ENCODE results near the gene SELENOW.
A peak's percentile ranks its signal among the peaks of the same experiment; 100 is the strongest.
"Not testable (repeated sequence)": the region's sequence is repeated elsewhere in the genome, so short reads cannot be mapped to it uniquely, and the experiment has no call there.

SELENOW gene

GRCh38 chr19:47778049-47778953 is at the start of gene SELENOW:
SELENOW (plus strand) TSS chr19:47778703; CDS start chr19:47778786, 83 bp downstream.
- DNase-seq (ENCODE audit: low read depth in 2 of 2): peak; percentile 54 to 58

DNA sequence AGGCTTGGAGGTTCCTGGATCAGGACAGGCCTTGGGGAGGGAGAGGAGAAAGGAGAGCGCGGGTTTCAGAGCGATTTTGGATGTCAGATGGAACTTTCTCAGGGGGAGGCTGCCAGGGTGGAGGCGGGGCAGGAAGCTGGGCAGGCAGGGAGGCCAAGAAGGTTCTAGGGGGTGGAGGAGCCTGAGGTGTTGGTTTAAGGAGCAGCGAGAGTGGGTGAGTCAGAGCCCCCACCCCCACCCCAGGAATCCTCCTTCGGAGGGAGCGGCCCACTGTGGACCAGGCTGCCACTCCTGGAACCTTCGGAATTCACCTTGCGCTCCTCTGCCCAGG is 49.1 kb upstream of the SELENOW start:
- no peak for DNase-seq (ENCODE audit: low read depth in 2 of 2)

GRCh38 chr19:47729799-47730520 is 48.5 kb upstream of the SELENOW start:
- no peak for DNase-seq (ENCODE audit: low read depth in 2 of 2)

GRCh38 chr19:47730521-47730889 is 48.0 kb upstream of the SELENOW start:
- no peak for DNase-seq (ENCODE audit: low read depth in 2 of 2)

GRCh38 chr19:47730910-47731309 is 47.6 kb upstream of the SELENOW start:
- no peak for DNase-seq (ENCODE audit: low read depth in 2 of 2)

- DNase-seq (ENCODE audit: low read depth in 2 of 2): no peak
Observed at GRCh38 chr19:47735131-47735530, 43.4 kb upstream of the SELENOW start.

DNA sequence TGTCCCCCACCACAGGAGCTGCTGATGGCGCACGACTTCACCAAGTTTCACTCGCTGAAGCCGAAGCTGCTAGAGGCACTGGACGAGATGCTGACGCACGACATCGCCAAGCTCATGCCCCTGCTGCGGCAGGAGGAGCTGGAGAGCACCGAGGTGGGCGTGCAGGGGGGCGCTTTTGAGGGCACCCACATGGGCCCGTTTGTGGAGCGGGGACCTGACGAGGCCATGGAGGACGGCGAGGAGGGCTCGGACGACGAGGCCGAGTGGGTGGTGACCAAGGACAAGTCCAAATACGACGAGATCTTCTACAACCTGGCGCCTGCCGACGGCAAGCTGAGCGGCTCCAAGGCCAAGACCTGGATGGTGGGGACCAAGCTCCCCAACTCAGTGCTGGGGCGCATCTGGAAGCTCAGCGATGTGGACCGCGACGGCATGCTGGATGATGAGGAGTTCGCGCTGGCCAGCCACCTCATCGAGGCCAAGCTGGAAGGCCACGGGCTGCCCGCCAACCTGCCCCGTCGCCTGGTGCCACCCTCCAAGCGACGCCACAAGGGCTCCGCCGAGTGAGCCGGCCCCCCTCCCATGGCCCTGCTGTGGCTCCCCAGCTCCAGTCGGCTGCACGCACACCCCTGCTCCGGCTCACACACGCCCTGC is 37.5 kb upstream of the SELENOW start:
- DNase-seq (ENCODE audit: low read depth in 2 of 2): no peak

GRCh38 chr19:47741544-47742140 is 36.9 kb upstream of the SELENOW start:
- DNase-seq (ENCODE audit: low read depth in 2 of 2): no peak

- DNase-seq (ENCODE audit: low read depth in 2 of 2): no peak
Observed at GRCh38 chr19:47742634-47743033, 35.9 kb upstream of the SELENOW start.

DNA sequence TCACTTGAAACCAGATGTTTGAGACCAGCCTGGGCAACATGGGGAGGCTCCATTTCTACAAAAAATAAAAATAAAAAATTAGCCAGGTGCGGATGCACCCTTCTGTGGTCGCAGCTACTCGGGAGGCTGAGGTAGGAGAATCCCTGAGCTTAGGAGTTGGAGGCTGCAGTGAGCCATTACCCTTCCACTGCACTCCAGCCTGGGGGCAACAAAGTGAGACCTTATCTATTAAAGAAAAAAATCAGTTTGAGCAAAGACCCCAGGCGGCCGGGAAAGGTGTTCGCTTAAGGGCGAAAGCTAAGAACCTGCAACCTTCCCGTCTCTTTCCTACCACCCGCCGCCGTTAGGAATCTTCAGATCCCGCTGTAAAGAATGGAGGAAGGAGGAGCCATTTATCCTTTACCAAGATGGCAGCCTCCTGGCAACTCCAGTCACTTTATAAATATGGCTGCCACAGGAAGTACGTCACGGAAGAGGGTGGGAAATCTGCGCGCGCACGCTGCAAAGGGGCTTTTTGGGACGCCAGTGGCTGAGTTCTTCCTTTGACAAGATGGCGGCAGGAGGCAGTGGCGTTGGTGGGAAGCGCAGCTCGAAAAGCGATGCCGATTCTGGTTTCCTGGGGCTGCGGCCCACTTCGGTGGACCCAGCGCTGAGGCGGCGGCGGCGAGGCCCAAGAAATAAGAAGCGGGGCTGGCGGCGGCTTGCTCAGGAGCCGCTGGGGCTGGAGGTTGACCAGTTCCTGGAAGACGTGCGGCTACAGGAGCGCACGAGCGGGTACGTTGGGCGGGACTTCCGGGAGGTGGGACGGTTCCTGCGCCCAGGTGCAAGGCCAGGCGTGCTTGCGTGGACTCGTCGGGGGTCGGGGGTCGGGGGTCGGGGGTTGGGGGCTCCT is 33.2 kb upstream of the SELENOW start, which contains the start of gene NOP53:
TSS of gene NOP53 (plus strand) at position 537 of the 892 bp plus-strand sequence. CDS start at position 551, 14 bp downstream.
- peak; percentile 95 to 98 for DNase-seq (ENCODE audit: low read depth in 2 of 2)

DNA sequence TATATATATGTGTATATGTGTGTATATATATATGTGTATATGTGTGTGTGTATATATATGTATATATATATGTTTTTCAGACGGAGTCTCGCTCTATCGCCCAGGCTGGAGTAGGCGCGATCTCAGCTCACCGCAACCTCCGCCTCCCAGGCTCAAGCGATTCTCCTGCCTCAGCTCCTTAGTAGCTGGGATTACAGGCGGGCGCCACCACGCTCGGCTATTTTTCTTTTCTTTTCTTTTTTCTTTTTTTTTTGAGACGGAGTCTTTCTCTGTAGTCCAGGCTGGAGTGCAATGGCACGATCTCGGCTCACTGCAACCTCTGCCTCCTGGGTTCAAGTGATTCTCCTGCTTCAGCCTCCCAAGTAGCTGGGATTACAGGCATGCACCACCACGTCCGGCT is 32.4 kb upstream of the SELENOW start:
- DNase-seq (ENCODE audit: low read depth in 2 of 2): not testable (repeated sequence)

DNA sequence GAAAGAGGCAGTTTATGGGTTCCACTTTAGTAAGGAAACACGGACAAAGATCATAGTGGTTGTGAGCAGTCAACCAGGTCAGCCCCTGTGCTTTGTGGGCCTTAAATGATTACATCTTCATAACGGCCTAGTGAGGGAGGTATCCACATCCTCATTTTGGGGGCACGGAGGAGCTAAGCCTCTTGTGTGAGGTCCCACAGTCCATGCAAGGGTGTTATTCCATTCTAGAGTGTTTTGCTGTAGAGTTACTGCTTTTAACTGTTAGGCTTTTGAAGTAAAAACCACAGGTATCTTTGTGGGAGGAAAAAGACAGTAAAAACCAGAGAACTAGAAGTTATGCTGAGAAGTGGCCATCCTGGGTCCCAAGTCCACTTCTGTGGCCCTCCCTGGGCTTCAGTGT is 29.2 kb upstream of the SELENOW start:
- DNase-seq (ENCODE audit: low read depth in 2 of 2): no peak

DNA sequence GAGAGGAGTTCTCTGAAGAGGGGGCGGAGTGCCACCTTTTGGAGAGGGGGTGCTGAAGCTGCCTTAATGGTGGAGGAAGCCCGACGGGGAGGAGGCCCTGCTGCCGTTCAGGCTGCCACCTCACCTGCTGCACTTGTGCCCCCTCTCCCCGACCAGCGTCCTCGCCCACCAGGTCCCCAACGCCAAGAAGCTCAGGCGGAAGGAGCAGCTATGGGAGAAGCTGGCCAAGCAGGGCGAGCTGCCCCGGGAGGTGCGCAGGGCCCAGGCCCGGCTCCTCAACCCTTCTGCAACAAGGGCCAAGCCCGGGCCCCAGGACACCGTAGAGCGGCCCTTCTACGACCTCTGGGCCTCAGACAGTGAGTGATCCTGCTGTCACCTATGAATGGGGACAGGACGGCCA is 27.8 kb upstream of the SELENOW start:
- no peak for DNase-seq (ENCODE audit: low read depth in 2 of 2)

DNA sequence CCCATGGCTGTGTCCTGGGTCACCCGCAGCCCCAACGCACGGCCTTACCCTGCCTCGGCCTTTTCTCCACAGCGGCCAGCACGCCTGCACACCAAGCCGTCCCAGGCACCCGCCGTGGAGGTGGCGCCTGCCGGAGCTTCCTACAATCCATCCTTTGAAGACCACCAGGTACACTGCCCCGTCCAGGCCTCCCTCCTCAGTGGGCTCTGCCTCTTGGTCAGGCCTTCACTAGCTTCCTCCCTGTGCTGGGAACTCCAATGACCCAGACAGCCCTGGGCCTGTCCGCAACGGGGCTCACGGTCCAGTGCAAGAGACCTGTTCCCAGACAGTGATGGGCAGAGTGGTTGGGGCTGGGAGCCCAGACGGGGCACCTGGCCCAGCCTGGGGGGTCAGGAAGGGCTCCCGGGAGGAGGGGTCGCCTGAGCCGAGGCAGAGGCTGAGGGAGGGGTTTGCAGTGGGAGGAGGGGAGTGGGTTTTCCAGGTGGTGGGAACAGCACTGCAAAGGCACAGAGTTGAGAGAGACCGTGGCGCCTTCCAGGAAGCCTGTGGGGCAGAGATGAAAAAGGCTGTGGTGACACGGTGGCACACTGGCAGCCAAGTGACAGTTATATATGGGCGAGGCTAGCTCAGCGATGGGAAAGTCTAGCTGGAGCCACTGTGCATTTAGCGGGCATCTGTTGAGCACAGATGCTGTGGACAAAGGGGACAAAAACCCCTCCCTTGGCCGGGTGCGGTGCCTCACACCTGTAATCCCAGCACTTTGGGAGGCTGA is 25.9 kb upstream of the SELENOW start:
- DNase-seq (ENCODE audit: low read depth in 2 of 2): no peak

- no peak for DNase-seq (ENCODE audit: low read depth in 2 of 2)
Observed at GRCh38 chr19:47754206-47755064, 24.1 kb upstream of the SELENOW start.

GRCh38 chr19:47755065-47755761 is 23.3 kb upstream of the SELENOW start:
- DNase-seq (ENCODE audit: low read depth in 2 of 2): no peak

- DNase-seq (ENCODE audit: low read depth in 2 of 2): no peak
Observed at GRCh38 chr19:47755762-47756626, 22.5 kb upstream of the SELENOW start.

- DNase-seq (ENCODE audit: low read depth in 2 of 2): no peak
Observed at GRCh38 chr19:47756627-47756929, 21.9 kb upstream of the SELENOW start.
